ENCODE measurements around the gene PTCRA.

DNA sequence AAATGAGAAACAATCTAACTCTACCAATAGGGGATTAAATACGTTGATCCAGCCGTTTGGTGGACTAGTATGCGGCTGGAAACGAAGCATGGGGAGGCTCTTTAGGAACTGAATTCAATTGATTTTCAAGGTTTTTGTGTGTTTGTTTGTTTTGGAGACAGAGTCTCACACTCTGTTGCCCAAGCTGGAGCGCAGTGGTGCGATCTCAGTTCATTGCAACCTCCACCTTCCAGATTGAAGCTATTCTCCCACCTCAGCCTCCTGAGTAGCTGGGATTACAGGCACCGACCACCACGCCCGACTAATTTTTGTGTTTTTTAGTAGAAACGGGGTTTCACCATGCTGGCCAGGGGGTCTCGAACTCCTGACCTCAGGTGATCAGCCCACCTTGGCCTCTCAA is 20.5 kb downstream of the PTCRA start:
- TF ChIP-seq, protein P1, sequence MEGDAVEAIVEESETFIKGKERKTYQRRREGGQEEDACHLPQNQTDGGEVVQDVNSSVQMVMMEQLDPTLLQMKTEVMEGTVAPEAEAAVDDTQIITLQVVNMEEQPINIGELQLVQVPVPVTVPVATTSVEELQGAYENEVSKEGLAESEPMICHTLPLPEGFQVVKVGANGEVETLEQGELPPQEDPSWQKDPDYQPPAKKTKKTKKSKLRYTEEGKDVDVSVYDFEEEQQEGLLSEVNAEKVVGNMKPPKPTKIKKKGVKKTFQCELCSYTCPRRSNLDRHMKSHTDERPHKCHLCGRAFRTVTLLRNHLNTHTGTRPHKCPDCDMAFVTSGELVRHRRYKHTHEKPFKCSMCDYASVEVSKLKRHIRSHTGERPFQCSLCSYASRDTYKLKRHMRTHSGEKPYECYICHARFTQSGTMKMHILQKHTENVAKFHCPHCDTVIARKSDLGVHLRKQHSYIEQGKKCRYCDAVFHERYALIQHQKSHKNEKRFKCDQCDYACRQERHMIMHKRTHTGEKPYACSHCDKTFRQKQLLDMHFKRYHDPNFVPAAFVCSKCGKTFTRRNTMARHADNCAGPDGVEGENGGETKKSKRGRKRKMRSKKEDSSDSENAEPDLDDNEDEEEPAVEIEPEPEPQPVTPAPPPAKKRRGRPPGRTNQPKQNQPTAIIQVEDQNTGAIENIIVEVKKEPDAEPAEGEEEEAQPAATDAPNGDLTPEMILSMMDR (IDR thresholded peaks at IDR 0.05), result no peak
- TF ChIP-seq POLR2A (IDR thresholded peaks at IDR 0.05), result no peak

Measured in esophagus squamous epithelium (tissue), 4 donors.